Panc1 (cell line): ENCODE results near the gene TRAPPC12. TPM values are rescaled to one million over a fixed set of nuclear protein-coding genes. Genes with fewer than 3 reads are reported as not detected.
"Not testable (repeated sequence)": the region's sequence is repeated elsewhere in the genome, so short reads cannot be mapped to it uniquely, and the experiment has no call there.

Source experiments
- ATAC-seq: fragments of 200-7000 bp; cut with Tn5 transposase; 2 replicates; pipeline ENCODE4 v1.9.1; 2020; ENCODE audit warnings: mild to moderate bottlenecking, moderate library complexity
- BruUV-seq: library from RNA; stranded (reverse); fragments of 400-500 nt; replicated peaks from 2 replicates; lab custom pipeline; 2021; lab: Mats Ljungman, UMichigan
- CTCF ChIA-PET: fragments of 300-600 bp; sonication (Branson Sonifier 250); formaldehyde crosslinking; loops from one replicate; lab custom pipeline; 2022; ENCODE audit warnings: antibody characterized with exemption; lab: Charles Lee
- POLR2A ChIA-PET: fragments of 300-600 bp; sonication (Branson Sonifier 250); formaldehyde crosslinking; loops from one replicate; lab custom pipeline; 2022; ENCODE audit warnings: antibody characterized with exemption; lab: Charles Lee
- DNase-seq: peaks from one replicate; pipeline ENCODE4 v3.0.0-alpha.2; 2010; ENCODE audit warnings: low read depth, low spot score
- H3K27ac ChIP-seq: 2 replicates; pipeline ENCODE4 v1.5.1; 2011; ENCODE audit warnings: mild to moderate bottlenecking, low read length, inconsistent platforms
- H3K27me3 ChIP-seq: fragments of 200-500 bp; sonication (Bioruptor generic); 2 replicates; pipeline ENCODE4 v1.6.0; 2014; ENCODE audit warnings: low read length, inconsistent platforms; ENCODE audit not compliant: control insufficient read depth, insufficient read depth
- H3K36me3 ChIP-seq: fragments of 200-500 bp; sonication (Bioruptor generic); 2 replicates; pipeline ENCODE4 v1.5.1; 2014; ENCODE audit warnings: inconsistent platforms, mild to moderate bottlenecking, low read length, moderate library complexity; ENCODE audit not compliant: control insufficient read depth, insufficient read depth
- H3K4me1 ChIP-seq: 2 replicates; pipeline ENCODE4 v1.5.1; 2011; ENCODE audit warnings: inconsistent platforms, mild to moderate bottlenecking, low read length, moderate library complexity; ENCODE audit not compliant: control insufficient read depth, insufficient read depth
- H3K4me3 ChIP-seq, 2 experiments: 2 replicates each; pipeline ENCODE4 v1.5.1; 2011 to 2012; ENCODE audit warnings: low read depth in 2 of 2, low read length in 2 of 2, mild to moderate bottlenecking in 2 of 2, inconsistent platforms in 1 of 2, moderate library complexity in 1 of 2
- H3K9me3 ChIP-seq: fragments of 200-500 bp; sonication (Bioruptor generic); 2 replicates; pipeline ENCODE4 v1.5.1; 2014; ENCODE audit warnings: low read depth, mild to moderate bottlenecking, inconsistent platforms, low read length, moderate library complexity; ENCODE audit not compliant: control insufficient read depth, insufficient read depth
- POLR2AphosphoS5 ChIP-seq: IDR thresholded peaks from 2 replicates; pipeline ENCODE4 v1.6.1; 2012; ENCODE audit warnings: mild to moderate bottlenecking, low read depth, low read length, moderate library complexity
- SIN3A ChIP-seq: IDR thresholded peaks from 2 replicates; pipeline ENCODE4 v1.6.1; 2012; ENCODE audit warnings: low read depth, mild to moderate bottlenecking, low read length, moderate library complexity, borderline replicate concordance; ENCODE audit not compliant: insufficient read depth
- TCF7L2 ChIP-seq: IDR thresholded peaks from 2 replicates; pipeline ENCODE4 v1.6.1; 2011; ENCODE audit warnings: mild to moderate bottlenecking, low read depth, low read length, inconsistent platforms
- in situ Hi-C: cut with HindIII; loops from 2 replicates; pipeline ENCODE4 v1.10.0; 2016; ENCODE audit warnings: low sequenced_read_pairs, low pct_unique_long_range_greater_than_20kb
- intact Hi-C: fragments of 100-400 bp; cut with micrococcal nuclease; formaldehyde crosslinking; loops from one replicate; pipeline ENCODE4 v1.10.0; 2022; ENCODE audit not compliant: unreplicated experiment
- total RNA-seq: library from RNA; stranded (reverse); gene quantifications from one replicate; pipeline ENCODE4 v1.2.1, GENCODE V29; 2021; ENCODE audit not compliant: unreplicated experiment
- TF ChIP-seq, protein P1 (sequence below), 2 experiments: IDR thresholded peaks; 2 replicates each; pipeline ENCODE4 v1.6.1; 2011 to 2012; ENCODE audit warnings: low read depth in 2 of 2, control low read depth in 1 of 2, low read length in 1 of 2, mild to moderate bottlenecking in 1 of 2, moderate library complexity in 1 of 2; ENCODE audit not compliant: insufficient read depth in 1 of 2
- TF ChIP-seq, protein P2 (sequence below): fragments of 450-650 bp; IDR thresholded peaks from 2 replicates; pipeline ENCODE4 v1.5.1; 2017; ENCODE audit warnings: mild to moderate bottlenecking

TRAPPC12 gene
- total RNA-seq, 1 experiment from 2014 or later, result 78.7 TPM

DNA sequence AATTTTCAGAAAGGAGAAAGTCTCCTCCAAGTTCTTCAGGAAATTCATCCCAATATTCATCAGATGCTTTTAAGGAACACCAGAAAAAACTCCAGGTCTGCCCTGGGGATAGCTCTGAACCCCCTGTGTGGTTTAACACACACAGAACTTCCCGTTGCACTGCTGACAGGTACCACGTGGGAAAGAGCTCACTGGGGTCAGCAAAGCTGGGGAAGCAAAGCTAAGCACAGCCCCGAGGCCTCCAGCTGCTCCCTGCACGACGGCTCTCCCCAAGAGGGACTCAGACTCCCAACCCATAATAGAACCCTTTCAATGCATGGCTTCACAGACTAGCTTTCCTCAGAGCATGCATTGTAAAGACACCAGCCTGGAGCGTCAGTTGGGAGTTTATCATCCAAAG is 111.8 kb downstream of the TRAPPC12 start:
- H3K9me3 ChIP-seq, result no peaks in the 10 kb centered on the region
- no peak for DNase-seq
- intact Hi-C loops (no loop called here), in situ Hi-C loops (no loop called here)
- H3K4me1 ChIP-seq, result no peaks in the 10 kb centered on the region
- no peak overlapping the region for H3K27ac ChIP-seq
- no peak overlapping the region for H3K4me3 ChIP-seq
- CTCF ChIA-PET, result no interaction called here
- ATAC-seq, result no peak
- TF ChIP-seq, protein P1, sequence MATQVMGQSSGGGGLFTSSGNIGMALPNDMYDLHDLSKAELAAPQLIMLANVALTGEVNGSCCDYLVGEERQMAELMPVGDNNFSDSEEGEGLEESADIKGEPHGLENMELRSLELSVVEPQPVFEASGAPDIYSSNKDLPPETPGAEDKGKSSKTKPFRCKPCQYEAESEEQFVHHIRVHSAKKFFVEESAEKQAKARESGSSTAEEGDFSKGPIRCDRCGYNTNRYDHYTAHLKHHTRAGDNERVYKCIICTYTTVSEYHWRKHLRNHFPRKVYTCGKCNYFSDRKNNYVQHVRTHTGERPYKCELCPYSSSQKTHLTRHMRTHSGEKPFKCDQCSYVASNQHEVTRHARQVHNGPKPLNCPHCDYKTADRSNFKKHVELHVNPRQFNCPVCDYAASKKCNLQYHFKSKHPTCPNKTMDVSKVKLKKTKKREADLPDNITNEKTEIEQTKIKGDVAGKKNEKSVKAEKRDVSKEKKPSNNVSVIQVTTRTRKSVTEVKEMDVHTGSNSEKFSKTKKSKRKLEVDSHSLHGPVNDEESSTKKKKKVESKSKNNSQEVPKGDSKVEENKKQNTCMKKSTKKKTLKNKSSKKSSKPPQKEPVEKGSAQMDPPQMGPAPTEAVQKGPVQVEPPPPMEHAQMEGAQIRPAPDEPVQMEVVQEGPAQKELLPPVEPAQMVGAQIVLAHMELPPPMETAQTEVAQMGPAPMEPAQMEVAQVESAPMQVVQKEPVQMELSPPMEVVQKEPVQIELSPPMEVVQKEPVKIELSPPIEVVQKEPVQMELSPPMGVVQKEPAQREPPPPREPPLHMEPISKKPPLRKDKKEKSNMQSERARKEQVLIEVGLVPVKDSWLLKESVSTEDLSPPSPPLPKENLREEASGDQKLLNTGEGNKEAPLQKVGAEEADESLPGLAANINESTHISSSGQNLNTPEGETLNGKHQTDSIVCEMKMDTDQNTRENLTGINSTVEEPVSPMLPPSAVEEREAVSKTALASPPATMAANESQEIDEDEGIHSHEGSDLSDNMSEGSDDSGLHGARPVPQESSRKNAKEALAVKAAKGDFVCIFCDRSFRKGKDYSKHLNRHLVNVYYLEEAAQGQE (IDR thresholded peaks at IDR 0.05; ENCODE audit: insufficient read depth in 1 of 2, low read depth in 2 of 2, low read length in 1 of 2), result no peak
- TF ChIP-seq SIN3A (no peak), POLR2AphosphoS5 (no peak), TCF7L2 (no peak)
- TF ChIP-seq, protein P2, sequence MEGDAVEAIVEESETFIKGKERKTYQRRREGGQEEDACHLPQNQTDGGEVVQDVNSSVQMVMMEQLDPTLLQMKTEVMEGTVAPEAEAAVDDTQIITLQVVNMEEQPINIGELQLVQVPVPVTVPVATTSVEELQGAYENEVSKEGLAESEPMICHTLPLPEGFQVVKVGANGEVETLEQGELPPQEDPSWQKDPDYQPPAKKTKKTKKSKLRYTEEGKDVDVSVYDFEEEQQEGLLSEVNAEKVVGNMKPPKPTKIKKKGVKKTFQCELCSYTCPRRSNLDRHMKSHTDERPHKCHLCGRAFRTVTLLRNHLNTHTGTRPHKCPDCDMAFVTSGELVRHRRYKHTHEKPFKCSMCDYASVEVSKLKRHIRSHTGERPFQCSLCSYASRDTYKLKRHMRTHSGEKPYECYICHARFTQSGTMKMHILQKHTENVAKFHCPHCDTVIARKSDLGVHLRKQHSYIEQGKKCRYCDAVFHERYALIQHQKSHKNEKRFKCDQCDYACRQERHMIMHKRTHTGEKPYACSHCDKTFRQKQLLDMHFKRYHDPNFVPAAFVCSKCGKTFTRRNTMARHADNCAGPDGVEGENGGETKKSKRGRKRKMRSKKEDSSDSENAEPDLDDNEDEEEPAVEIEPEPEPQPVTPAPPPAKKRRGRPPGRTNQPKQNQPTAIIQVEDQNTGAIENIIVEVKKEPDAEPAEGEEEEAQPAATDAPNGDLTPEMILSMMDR, result no peak
- H3K27me3 ChIP-seq, result no peaks in the 10 kb centered on the region
- POLR2A ChIA-PET, result no interaction called here
- no TSS peak for BruUV-seq
- no peaks in the 10 kb centered on the region for H3K36me3 ChIP-seq

DNA sequence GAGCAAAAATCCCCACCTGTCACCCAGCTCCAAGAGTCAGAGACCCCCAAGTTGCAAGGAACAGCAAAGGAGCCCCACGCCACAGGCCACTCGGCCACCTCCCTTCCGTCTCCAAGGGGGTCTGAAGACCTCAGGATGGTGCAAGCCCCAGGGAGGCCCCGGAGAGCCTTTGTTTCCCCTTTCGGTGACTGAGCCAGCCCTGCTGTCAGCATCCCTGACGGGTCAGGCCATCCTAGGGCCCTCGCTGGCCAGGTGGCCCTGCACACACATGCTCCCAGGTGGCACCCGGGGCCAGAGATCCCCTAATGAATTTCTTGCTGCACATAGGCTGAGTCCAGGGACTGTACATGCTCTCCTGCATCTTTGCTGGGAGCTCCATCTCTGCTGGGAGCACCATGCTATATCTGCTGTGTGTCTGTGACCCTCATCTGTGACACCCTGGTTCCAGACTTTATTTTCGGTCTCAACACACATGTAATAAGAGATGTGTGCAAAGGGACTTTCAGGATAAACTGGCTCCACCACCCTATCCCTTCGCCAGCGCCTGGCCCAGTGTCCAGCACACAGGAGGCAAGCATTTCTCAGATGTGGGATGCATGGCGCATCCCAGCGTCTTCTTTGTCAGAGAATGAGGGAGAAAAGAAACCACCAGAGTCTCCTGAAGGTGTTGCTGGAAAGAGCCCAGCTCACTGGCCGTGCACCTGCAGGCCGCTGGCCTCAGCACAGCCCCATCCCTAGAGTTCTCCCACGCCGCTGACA is 112.4 kb downstream of the TRAPPC12 start:
- no peak for DNase-seq
- BruUV-seq, result no TSS peak
- Histone ChIP-seq H3K4me3 (no peak overlapping the region), H3K4me1 (no peaks in the 10 kb centered on the region), H3K27me3 (no peaks in the 10 kb centered on the region), H3K27ac (no peak overlapping the region), H3K36me3 (no peaks in the 10 kb centered on the region), H3K9me3 (no peaks in the 10 kb centered on the region)
- POLR2A ChIA-PET, result no interaction called here
- TF ChIP-seq, protein P2, result no peak
- TF ChIP-seq POLR2AphosphoS5 (no peak), TCF7L2 (no peak), SIN3A (no peak)
- TF ChIP-seq, protein P1 (IDR thresholded peaks at IDR 0.05; ENCODE audit: insufficient read depth in 1 of 2, low read depth in 2 of 2, low read length in 1 of 2), result no peak
- CTCF ChIA-PET, result no interaction called here
- in situ Hi-C loops, result no loop called here
- intact Hi-C loops, result no loop called here
- no peak for ATAC-seq

DNA sequence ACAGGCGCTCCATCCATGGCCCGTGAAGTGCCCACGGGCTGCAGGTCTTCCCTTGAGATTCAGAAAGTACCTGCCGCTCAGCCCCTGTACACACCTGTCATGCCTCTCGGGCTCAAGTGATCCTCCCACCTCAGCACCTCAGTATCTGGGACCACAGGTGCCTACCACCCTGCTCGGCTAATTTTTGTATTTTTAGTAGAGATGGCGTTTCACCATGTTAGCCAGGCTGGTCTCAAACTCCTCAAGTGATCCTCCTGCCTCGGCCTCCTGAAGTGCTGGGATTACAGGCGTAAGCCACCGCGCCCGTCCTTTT is 112.9 kb downstream of the TRAPPC12 start:
- BruUV-seq, in situ Hi-C loops, H3K4me3 ChIP-seq, H3K36me3 ChIP-seq, H3K27ac ChIP-seq, H3K9me3 ChIP-seq, CTCF ChIA-PET, H3K27me3 ChIP-seq, intact Hi-C loops, H3K4me1 ChIP-seq, ATAC-seq, POLR2A ChIA-PET, DNase-seq: not testable (repeated sequence)
